Measurements from ENCODE around the gene CHN2.

DNA sequence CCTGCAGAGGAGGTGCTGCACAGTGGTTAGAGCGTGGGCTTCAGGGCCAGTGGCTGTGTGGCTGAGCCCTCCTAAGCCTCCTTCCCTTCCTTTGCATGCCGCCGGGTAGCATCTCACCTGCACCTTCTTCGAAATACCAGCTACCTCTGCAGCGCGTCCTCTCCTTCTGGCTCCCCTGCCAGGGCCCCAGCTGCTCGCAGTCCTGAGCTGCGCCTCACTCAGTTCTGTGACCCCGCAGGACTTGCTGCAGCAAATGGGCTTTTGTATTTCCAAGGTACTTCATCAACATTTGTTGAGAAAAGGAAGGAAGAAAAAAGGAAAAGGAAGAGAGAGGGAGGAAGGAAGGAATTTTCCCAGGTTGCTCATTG lies 222.3 kb downstream of the CHN2 start:
- TF ChIP-seq, protein P1, sequence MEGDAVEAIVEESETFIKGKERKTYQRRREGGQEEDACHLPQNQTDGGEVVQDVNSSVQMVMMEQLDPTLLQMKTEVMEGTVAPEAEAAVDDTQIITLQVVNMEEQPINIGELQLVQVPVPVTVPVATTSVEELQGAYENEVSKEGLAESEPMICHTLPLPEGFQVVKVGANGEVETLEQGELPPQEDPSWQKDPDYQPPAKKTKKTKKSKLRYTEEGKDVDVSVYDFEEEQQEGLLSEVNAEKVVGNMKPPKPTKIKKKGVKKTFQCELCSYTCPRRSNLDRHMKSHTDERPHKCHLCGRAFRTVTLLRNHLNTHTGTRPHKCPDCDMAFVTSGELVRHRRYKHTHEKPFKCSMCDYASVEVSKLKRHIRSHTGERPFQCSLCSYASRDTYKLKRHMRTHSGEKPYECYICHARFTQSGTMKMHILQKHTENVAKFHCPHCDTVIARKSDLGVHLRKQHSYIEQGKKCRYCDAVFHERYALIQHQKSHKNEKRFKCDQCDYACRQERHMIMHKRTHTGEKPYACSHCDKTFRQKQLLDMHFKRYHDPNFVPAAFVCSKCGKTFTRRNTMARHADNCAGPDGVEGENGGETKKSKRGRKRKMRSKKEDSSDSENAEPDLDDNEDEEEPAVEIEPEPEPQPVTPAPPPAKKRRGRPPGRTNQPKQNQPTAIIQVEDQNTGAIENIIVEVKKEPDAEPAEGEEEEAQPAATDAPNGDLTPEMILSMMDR (IDR thresholded peaks at IDR 0.05; ENCODE audit: low read depth, low read length): no peak
- TF ChIP-seq POLR2A (IDR thresholded peaks at IDR 0.05; ENCODE audit: extremely low read depth, insufficient read length): no peak
